Fibroblast of pulmonary artery (primary cell): Measurements from ENCODE around the gene AGAP6.
"Not testable (repeated sequence)": the region's sequence is repeated elsewhere in the genome, so short reads cannot be mapped to it uniquely, and the experiment has no call there.

Source experiments
- DNase-seq: peaks from one replicate; pipeline ENCODE4 v3.0.0-alpha.2; 2010; ENCODE audit warnings: low read depth
- H3K4me3 ChIP-seq: replicated peaks from 2 replicates; pipeline ENCODE4 v1.5.1; 2011; ENCODE audit warnings: low read depth, mild to moderate bottlenecking, control low read depth, low read length, moderate library complexity

Gene AGAP6

GRCh38 chr10:50052778-50053376 is 64.7 kb downstream of the AGAP6 start:
- H3K4me3 ChIP-seq, DNase-seq: not testable (repeated sequence)

GRCh38 chr10:50055494-50056292 is 67.5 kb downstream of the AGAP6 start:
- H3K4me3 ChIP-seq, DNase-seq: not testable (repeated sequence)

- DNase-seq, H3K4me3 ChIP-seq: not testable (repeated sequence)
Observed at GRCh38 chr10:50056654-50057053, 68.4 kb downstream of the AGAP6 start.

- H3K4me3 ChIP-seq, DNase-seq: not testable (repeated sequence)
Observed at GRCh38 chr10:50058727-50059126, 70.5 kb downstream of the AGAP6 start.

- DNase-seq, H3K4me3 ChIP-seq: not testable (repeated sequence)
Observed at GRCh38 chr10:50059946-50060345, 71.7 kb downstream of the AGAP6 start.
